ENCODE measurements around the gene CEP57L1. TPM values are rescaled to one million over a fixed set of nuclear protein-coding genes. Genes with fewer than 3 reads are reported as not detected.
"Not testable (repeated sequence)": the region's sequence is repeated elsewhere in the genome, so short reads cannot be mapped to it uniquely, and the experiment has no call there.

CEP57L1 gene
- total RNA-seq, 6 donors from 2014 or later, result 6.8 to 34.6 (median 12.8) TPM

DNA sequence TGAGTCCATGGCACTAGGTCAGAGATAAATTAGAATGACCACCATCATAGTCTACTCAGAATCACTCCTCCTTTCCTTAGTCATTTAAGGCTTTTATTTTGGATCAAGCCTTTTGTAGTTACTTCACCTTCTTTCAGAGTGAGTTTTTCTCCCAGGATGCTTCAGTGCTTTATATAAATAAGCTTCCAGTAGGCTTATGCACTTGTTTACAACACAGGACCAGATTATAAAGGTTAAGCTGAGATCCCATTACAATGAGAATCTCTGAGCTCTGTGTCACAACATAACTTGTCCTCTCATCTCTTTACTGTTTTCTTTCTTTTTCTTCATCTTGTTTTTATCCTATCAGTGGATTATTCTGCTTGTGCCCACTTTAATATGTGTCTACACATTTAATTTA, 47.9 kb downstream of the CEP57L1 start:
- Histone ChIP-seq H3K4me1 (no peaks in the 10 kb centered on the region), H3K4me3 (no peak overlapping the region), H3K9me3 (peaks cover 0 to 3% (median 0%) of the 10 kb centered on the region in 4 donors), H3K36me3 (peaks cover 0 to 10% (median 3%) of the 10 kb centered on the region in 4 donors), H3K27me3 (no peaks in the 10 kb centered on the region), H3K27ac (no peak overlapping the region)
- TF ChIP-seq POLR2A (IDR thresholded peaks at IDR 0.05) (no peak), EP300 (IDR thresholded peaks at IDR 0.05) (no peak), CTCF (IDR thresholded peaks at IDR 0.05) (no peak), POLR2AphosphoS5 (IDR thresholded peaks at IDR 0.05) (no peak)
- no peak for ATAC-seq (ENCODE audit: low FRiP score in 2 of 2)
- no peak for DNase-seq

- DNase-seq; H3K4me3 ChIP-seq; H3K9me3 ChIP-seq; H3K27me3 ChIP-seq; ATAC-seq (ENCODE audit: low FRiP score in 2 of 2); H3K36me3 ChIP-seq; H3K4me1 ChIP-seq; H3K27ac ChIP-seq: not testable (repeated sequence)
- 94 to 98% methylated on average over 3 to 5 of the region's 5 CpGs for WGBS, 2 donors
Observed at GRCh38 chr6:109148251-109148650, 52.9 kb downstream of the CEP57L1 start.

GRCh38 chr6:109148716-109149115, 53.4 kb downstream of the CEP57L1 start:
- not testable (repeated sequence) for H3K9me3 ChIP-seq; H3K36me3 ChIP-seq; ATAC-seq (ENCODE audit: low FRiP score in 2 of 2); H3K27me3 ChIP-seq; DNase-seq; H3K4me3 ChIP-seq; H3K27ac ChIP-seq; H3K4me1 ChIP-seq
- 100% methylated on average over 1 of the region's 1 CpG for WGBS, 2 donors

- WGBS, 2 donors, result 98 to 100% methylated on average over 1 of the region's 1 CpG
- no peaks in the 10 kb centered on the region for H3K4me1 ChIP-seq
- no peak for DNase-seq
- H3K27me3 ChIP-seq, result no peaks in the 10 kb centered on the region
- TF ChIP-seq POLR2AphosphoS5 (IDR thresholded peaks at IDR 0.05) (no peak), POLR2A (IDR thresholded peaks at IDR 0.05) (no peak), EP300 (IDR thresholded peaks at IDR 0.05) (no peak), CTCF (IDR thresholded peaks at IDR 0.05) (no peak)
- peaks cover 0 to 12% (median 0%) of the 10 kb centered on the region in 4 donors for H3K36me3 ChIP-seq
- peaks cover 0 to 8% (median 2%) of the 10 kb centered on the region in 4 donors for H3K9me3 ChIP-seq
- no peak overlapping the region for H3K27ac ChIP-seq
- H3K4me3 ChIP-seq, result no peak overlapping the region
- no peak for ATAC-seq (ENCODE audit: low FRiP score in 2 of 2)
Observed at GRCh38 chr6:109153752-109154151, 58.4 kb downstream of the CEP57L1 start.

GRCh38 chr6:109164331-109164730, 69.0 kb downstream of the CEP57L1 start:
- Histone ChIP-seq H3K27me3 (no peaks in the 10 kb centered on the region), H3K27ac (no peak overlapping the region), H3K4me1 (no peaks in the 10 kb centered on the region), H3K36me3 (peaks cover 0 to 21% (median 0%) of the 10 kb centered on the region in 4 donors), H3K4me3 (no peak overlapping the region), H3K9me3 (no peaks in the 10 kb centered on the region)
- TF ChIP-seq CTCF (IDR thresholded peaks at IDR 0.05), result no peak
- no peak for TF ChIP-seq EP300 (IDR thresholded peaks at IDR 0.05)
- no peak for TF ChIP-seq POLR2AphosphoS5 (IDR thresholded peaks at IDR 0.05)
- TF ChIP-seq POLR2A (IDR thresholded peaks at IDR 0.05), result no peak
- ATAC-seq (ENCODE audit: low FRiP score in 2 of 2) (no peak), DNase-seq (no peak)

- 61 to 71% methylated on average over 1 of the region's 1 CpG for whole genome bisulfite sequencing, 2 donors
- no peaks in the 10 kb centered on the region for H3K9me3 ChIP-seq
- ATAC-seq (ENCODE audit: low FRiP score in 2 of 2), result peak in 1 of 2 donors; percentile 89
Observed at GRCh38 chr6:109165392-109165974, 70.2 kb downstream of the CEP57L1 start.

More at GRCh38 chr6:109165392-109165974, 70.2 kb downstream of the CEP57L1 start:
- DNase-seq, result no peak
- H3K36me3 ChIP-seq, result peaks cover 0 to 12% (median 0%) of the 10 kb centered on the region in 4 donors
- H3K4me3 ChIP-seq, result no peak overlapping the region
- no peaks in the 10 kb centered on the region for H3K27me3 ChIP-seq
- no peak overlapping the region for H3K27ac ChIP-seq
- TF ChIP-seq CTCF (IDR thresholded peaks at IDR 0.05), result no peak
- no peak for TF ChIP-seq POLR2AphosphoS5 (IDR thresholded peaks at IDR 0.05)
- no peak for TF ChIP-seq POLR2A (IDR thresholded peaks at IDR 0.05)
- no peak for TF ChIP-seq EP300 (IDR thresholded peaks at IDR 0.05)
- H3K4me1 ChIP-seq, result no peaks in the 10 kb centered on the region

All from upper lobe of left lung (tissue), 6 donors.